Lung (tissue), 12 donors: ENCODE results near the gene EXO5. TPM values are rescaled to one million over a fixed set of nuclear protein-coding genes. Genes with fewer than 3 reads are reported as not detected.

Source experiments
- ATAC-seq: fragments of 200-7000 bp; cut with Tn5 transposase; one replicate; pipeline ENCODE4 v1.9.1; 2020; ENCODE audit warnings: moderate number of reproducible peaks; ENCODE audit not compliant: insufficient read depth, low FRiP score
- DNase-seq, 3 donors: peaks; one replicate each; pipeline ENCODE4 v3.0.0-alpha.2; 2013 to 2017
- H3K27ac ChIP-seq, 2 donors: one replicate each; pipeline ENCODE4 v1.5.1; 2013; ENCODE audit warnings: mild to moderate bottlenecking in 2 of 2, moderate library complexity in 2 of 2, control low read depth in 1 of 2, inconsistent platforms in 1 of 2, low read depth in 1 of 2, low read length in 1 of 2
- H3K27me3 ChIP-seq, 3 donors: one replicate each; pipeline ENCODE4 v1.5.1; 2013; ENCODE audit warnings: low read length in 2 of 3; ENCODE audit not compliant: control insufficient read depth in 3 of 3, insufficient read depth in 3 of 3
- H3K36me3 ChIP-seq, 4 donors: one replicate each; pipeline ENCODE4 v1.5.1; 2013; ENCODE audit warnings: low read length in 4 of 4, mild to moderate bottlenecking in 1 of 4, moderate library complexity in 1 of 4; ENCODE audit not compliant: control insufficient read depth in 4 of 4, insufficient read depth in 4 of 4
- H3K4me1 ChIP-seq, 5 donors: one replicate each; pipeline ENCODE4 v1.5.1; 2013; ENCODE audit warnings: low read length in 5 of 5, mild to moderate bottlenecking in 2 of 5, moderate library complexity in 1 of 5; ENCODE audit not compliant: control insufficient read depth in 5 of 5, insufficient read depth in 5 of 5
- H3K4me3 ChIP-seq: one replicate; pipeline ENCODE4 v1.5.1; 2013; ENCODE audit warnings: mild to moderate bottlenecking, control low read depth, moderate library complexity
- H3K9ac ChIP-seq, 2 donors: one replicate each; pipeline ENCODE4 v1.5.1; 2013; ENCODE audit warnings: low read length in 2 of 2, control low read depth in 1 of 2; ENCODE audit not compliant: insufficient read depth in 1 of 2
- H3K9me3 ChIP-seq, 4 donors: one replicate each; pipeline ENCODE4 v1.5.1; 2013; ENCODE audit warnings: low read length in 3 of 4, mild to moderate bottlenecking in 1 of 4, moderate library complexity in 1 of 4; ENCODE audit not compliant: control insufficient read depth in 4 of 4, insufficient read depth in 3 of 4
- CTCF ChIP-seq: IDR thresholded peaks from 2 replicates; pipeline ENCODE4 v1.5.1; 2012; ENCODE audit warnings: mild to moderate bottlenecking; ENCODE audit errors: control extremely low read depth, extremely low read depth
- WGBS, 2 donors: extraction: QIAGEN DNeasy Blood & Tissue Kit; methylation state at CpG; one replicate each; pipeline ENCODE4 v1.1.7; 2013; 5-methylcytosine and 5-hydroxymethylcytosine counted together
- polyA plus RNA-seq, 2 donors: library from polyadenylated mRNA; stranded (reverse); fragments of 200-250 nt; gene quantifications; one replicate each; pipeline ENCODE4 v1.2.1, GENCODE V29; 2013
- total RNA-seq, 2 donors: library from RNA; depleted of rRNA in 1 of 2; stranded (reverse); fragments of >200 nt in 1 of 2; gene quantifications; one replicate each; pipeline ENCODE4 v1.2.1, GENCODE V29; 2014 to 2021
- donor health status: control.
- donor health status: control.
- donor health status: Bipolar disorder and iron deficiency.
- donor health status: healthy.
- donor health status: DM: yes; HTN: yes; CAD: no.

Gene EXO5
- total and polyA plus RNA-seq, 4 donors, result 4.8 to 8.4 (median 5.2) TPM

DNA sequence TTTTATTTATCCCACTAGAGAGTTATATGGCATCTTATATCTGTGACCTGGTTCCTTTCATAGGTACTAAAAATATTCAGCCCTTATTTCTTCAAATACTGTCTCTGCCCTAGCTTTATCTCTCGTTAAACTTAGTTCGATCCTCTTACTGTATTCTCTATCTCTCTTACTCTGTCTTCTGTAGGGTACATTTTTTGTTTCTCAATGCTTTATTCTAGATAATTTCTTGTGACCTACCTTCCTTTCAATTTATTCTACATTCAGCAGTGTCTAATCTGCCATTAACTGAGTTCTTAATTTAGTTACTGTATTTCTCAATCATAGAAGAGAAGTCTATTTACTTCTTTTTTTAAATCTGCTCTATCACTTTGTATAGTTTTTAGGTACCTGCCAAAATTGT is 33.3 kb upstream of the EXO5 start:
- H3K9ac ChIP-seq, result no peak overlapping the region
- no peak for ATAC-seq
- DNase-seq, result no peak
- H3K4me1 ChIP-seq, result peaks cover 0 to 12% (median 0%) of the 10 kb centered on the region in 5 donors
- no peak overlapping the region for H3K4me3 ChIP-seq
- H3K27me3 ChIP-seq, result no peaks in the 10 kb centered on the region
- no peaks in the 10 kb centered on the region for H3K36me3 ChIP-seq
- TF ChIP-seq CTCF, result no peak
- WGBS, 2 donors, result 96% methylated on average over 2 of the region's 2 CpGs
- peaks cover 0 to 20% (median 4%) of the 10 kb centered on the region in 4 donors for H3K9me3 ChIP-seq
- H3K27ac ChIP-seq, result no peak overlapping the region

GRCh38 chr1:40476924-40477677 is 31.5 kb upstream of the EXO5 start, which contains the start of gene ZFP69:
Gene ZFP69, plus strand, starts transcription at chr1:40477290. Its CDS starts 2,072 bp downstream, at chr1:40479362.
- Histone ChIP-seq H3K4me1 (peaks cover 0 to 12% (median 0%) of the 10 kb centered on the region in 5 donors), H3K4me3 (peak within 1 kb of the TSS; percentile 93), H3K36me3 (peaks cover 0 to 9% (median 5%) of the 10 kb centered on the region in 4 donors), H3K27ac (peak within 1 kb of the TSS; percentile 30 to 37), H3K9me3 (peaks cover 0 to 20% (median 4%) of the 10 kb centered on the region in 4 donors), H3K9ac (peak within 1 kb of the TSS; percentile 64 to 69), H3K27me3 (no peaks in the 10 kb centered on the region)
- DNase-seq, result peak; percentile 82 to 88 (median 85)
- WGBS, 2 donors, result 0 to 1% methylated on average over 53 to 65 of the region's 65 CpGs
- ATAC-seq, result peak; percentile 93
- TF ChIP-seq CTCF, result no peak

- Histone ChIP-seq H3K27ac (peak overlapping the region; percentile 30 to 37), H3K27me3 (no peaks in the 10 kb centered on the region), H3K9ac (peak overlapping the region; percentile 64 to 69), H3K4me1 (peaks cover 0 to 12% (median 0%) of the 10 kb centered on the region in 5 donors), H3K36me3 (peaks cover 0 to 14% (median 7%) of the 10 kb centered on the region in 4 donors), H3K9me3 (peaks cover 0 to 20% (median 3%) of the 10 kb centered on the region in 4 donors), H3K4me3 (peak overlapping the region; percentile 93)
- ATAC-seq, result peak; percentile 19
- DNase-seq, result no peak
- WGBS, 2 donors, result 3 to 5% methylated on average over 17 of the region's 17 CpGs
- TF ChIP-seq CTCF, result no peak
These were observed 30.9 kb upstream of the EXO5 start for GRCh38 chr1:40477678-40478053.
